ENCODE data around the gene SLC30A1.
"Not testable (repeated sequence)": the region's sequence is repeated elsewhere in the genome, so short reads cannot be mapped to it uniquely, and the experiment has no call there.

Gene SLC30A1

GRCh38 chr1:211547710-211548109, 31.3 kb downstream of the SLC30A1 start:
- DNase-seq (ENCODE audit: low spot score), result no peak

GRCh38 chr1:211546543-211546942, 32.4 kb downstream of the SLC30A1 start:
- no peak for DNase-seq (ENCODE audit: low spot score)

GRCh38 chr1:211543025-211543424, 35.9 kb downstream of the SLC30A1 start:
- DNase-seq (ENCODE audit: low spot score), result no peak

- DNase-seq (ENCODE audit: low spot score), result no peak
These were observed 37.1 kb downstream of the SLC30A1 start for GRCh38 chr1:211541720-211542477.

GRCh38 chr1:211541278-211541677, 37.7 kb downstream of the SLC30A1 start:
- DNase-seq (ENCODE audit: low spot score), result no peak

GRCh38 chr1:211540824-211541223, 38.1 kb downstream of the SLC30A1 start:
- DNase-seq (ENCODE audit: low spot score), result not testable (repeated sequence)

GRCh38 chr1:211538287-211538686, 40.7 kb downstream of the SLC30A1 start:
- no peak for DNase-seq (ENCODE audit: low spot score)

GRCh38 chr1:211537253-211537652, 41.7 kb downstream of the SLC30A1 start:
- DNase-seq (ENCODE audit: low spot score), result no peak

- no peak for DNase-seq (ENCODE audit: low spot score)
These were observed 42.4 kb downstream of the SLC30A1 start for GRCh38 chr1:211536606-211537005.

- no peak for DNase-seq (ENCODE audit: low spot score)
These were observed 43.6 kb downstream of the SLC30A1 start for GRCh38 chr1:211535346-211535745.

GRCh38 chr1:211534545-211535291, 44.2 kb downstream of the SLC30A1 start:
- no peak for DNase-seq (ENCODE audit: low spot score)

- no peak for DNase-seq (ENCODE audit: low spot score)
These were observed 46.9 kb downstream of the SLC30A1 start for GRCh38 chr1:211532088-211532444.

- DNase-seq (ENCODE audit: low spot score), result no peak
These were observed 47.5 kb downstream of the SLC30A1 start for GRCh38 chr1:211531194-211532087.

GRCh38 chr1:211530102-211530501, 48.9 kb downstream of the SLC30A1 start:
- no peak for DNase-seq (ENCODE audit: low spot score)

GRCh38 chr1:211529453-211529852, 49.5 kb downstream of the SLC30A1 start:
- no peak for DNase-seq (ENCODE audit: low spot score)

- DNase-seq (ENCODE audit: low spot score), result no peak
These were observed 50.0 kb downstream of the SLC30A1 start for GRCh38 chr1:211529011-211529410.

- DNase-seq (ENCODE audit: low spot score), result no peak
These were observed 51.1 kb downstream of the SLC30A1 start for GRCh38 chr1:211527888-211528287.

- DNase-seq (ENCODE audit: low spot score), result no peak
These were observed 52.0 kb downstream of the SLC30A1 start for GRCh38 chr1:211527006-211527405.

- no peak for DNase-seq (ENCODE audit: low spot score)
These were observed 52.9 kb downstream of the SLC30A1 start for GRCh38 chr1:211526101-211526500.

- DNase-seq (ENCODE audit: low spot score), result no peak
These were observed 53.8 kb downstream of the SLC30A1 start for GRCh38 chr1:211525101-211525676.

GRCh38 chr1:211524521-211524920, 54.4 kb downstream of the SLC30A1 start:
- DNase-seq (ENCODE audit: low spot score), result no peak

GRCh38 chr1:211522804-211523203, 56.2 kb downstream of the SLC30A1 start:
- DNase-seq (ENCODE audit: low spot score), result no peak

Measured in hematopoietic multipotent progenitor cell treated with erythropoietin and hydrocortisone succinate and interleukin-3 and kit ligand, for 17 days (in vitro differentiated cells).